Cardiac fibroblast (primary cell): ENCODE data around the gene TRAF2.

Experiments
- DNase-seq, 2 donors: peaks; one replicate each; pipeline versions ENCODE4 v3.0.0 to v3.0.0-alpha.2; 2010; ENCODE audit warnings: low read depth in 2 of 2
- H3K4me3 ChIP-seq, 2 donors: replicated peaks in 1 of 2; 1 replicate in 1 of 2; 2 replicates in 1 of 2; pipeline ENCODE4 v1.5.1; 2011; ENCODE audit warnings: low read depth in 2 of 2, low read length in 2 of 2, mild to moderate bottlenecking in 2 of 2, moderate library complexity in 1 of 2
- TF ChIP-seq, protein P1 (sequence below): IDR thresholded peaks from one replicate; pipeline ENCODE4 v1.5.1; 2011; ENCODE audit warnings: low read depth, mild to moderate bottlenecking, low read length, inconsistent platforms

TRAF2 gene

DNA sequence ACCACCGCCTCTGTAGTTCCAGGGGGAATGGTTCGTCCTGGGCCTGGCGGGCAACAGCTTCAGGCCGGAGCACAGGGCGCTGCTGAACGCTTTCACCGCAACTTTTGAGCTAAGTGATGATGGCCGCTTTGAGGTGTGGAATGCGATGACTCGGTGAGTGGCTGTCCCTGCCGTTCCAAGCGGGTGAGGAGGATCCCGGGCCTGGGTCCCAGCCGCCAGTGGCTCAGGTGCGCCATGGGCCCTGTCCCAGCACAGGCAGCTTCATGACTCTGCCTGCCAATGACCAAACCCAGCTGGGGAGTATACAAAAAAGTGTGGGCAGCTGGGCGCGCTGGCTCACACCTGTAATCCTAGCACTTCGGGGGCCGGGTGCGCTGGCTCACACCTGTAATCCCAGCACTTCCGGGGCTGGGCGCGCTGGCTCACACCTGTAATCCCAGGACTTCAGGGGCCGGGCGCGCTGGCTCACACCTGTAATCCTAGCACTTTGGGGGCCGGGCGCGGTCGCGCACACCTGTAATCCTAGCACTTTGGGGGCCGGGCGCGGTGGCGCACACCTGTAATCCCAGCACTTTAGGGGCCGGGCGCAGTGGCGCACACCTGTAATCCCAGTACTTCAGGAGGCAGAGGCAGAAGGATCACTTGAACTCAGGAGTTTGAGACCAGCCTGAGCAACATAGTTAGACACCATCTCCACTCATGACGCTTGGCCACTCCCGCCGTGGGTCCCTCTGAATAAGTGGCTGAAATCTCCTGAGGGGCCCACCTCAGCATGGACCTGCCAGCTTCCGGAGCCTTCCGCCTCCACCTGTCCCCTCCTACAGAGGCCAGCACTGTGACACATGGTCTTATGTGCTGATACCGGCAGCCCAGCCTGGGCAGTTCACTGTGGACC is 66.8 kb downstream of the TRAF2 start:
- H3K4me3 ChIP-seq = no peak overlapping the region
- TF ChIP-seq, protein P1, sequence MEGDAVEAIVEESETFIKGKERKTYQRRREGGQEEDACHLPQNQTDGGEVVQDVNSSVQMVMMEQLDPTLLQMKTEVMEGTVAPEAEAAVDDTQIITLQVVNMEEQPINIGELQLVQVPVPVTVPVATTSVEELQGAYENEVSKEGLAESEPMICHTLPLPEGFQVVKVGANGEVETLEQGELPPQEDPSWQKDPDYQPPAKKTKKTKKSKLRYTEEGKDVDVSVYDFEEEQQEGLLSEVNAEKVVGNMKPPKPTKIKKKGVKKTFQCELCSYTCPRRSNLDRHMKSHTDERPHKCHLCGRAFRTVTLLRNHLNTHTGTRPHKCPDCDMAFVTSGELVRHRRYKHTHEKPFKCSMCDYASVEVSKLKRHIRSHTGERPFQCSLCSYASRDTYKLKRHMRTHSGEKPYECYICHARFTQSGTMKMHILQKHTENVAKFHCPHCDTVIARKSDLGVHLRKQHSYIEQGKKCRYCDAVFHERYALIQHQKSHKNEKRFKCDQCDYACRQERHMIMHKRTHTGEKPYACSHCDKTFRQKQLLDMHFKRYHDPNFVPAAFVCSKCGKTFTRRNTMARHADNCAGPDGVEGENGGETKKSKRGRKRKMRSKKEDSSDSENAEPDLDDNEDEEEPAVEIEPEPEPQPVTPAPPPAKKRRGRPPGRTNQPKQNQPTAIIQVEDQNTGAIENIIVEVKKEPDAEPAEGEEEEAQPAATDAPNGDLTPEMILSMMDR = no peak
- DNase-seq = no peak

DNA sequence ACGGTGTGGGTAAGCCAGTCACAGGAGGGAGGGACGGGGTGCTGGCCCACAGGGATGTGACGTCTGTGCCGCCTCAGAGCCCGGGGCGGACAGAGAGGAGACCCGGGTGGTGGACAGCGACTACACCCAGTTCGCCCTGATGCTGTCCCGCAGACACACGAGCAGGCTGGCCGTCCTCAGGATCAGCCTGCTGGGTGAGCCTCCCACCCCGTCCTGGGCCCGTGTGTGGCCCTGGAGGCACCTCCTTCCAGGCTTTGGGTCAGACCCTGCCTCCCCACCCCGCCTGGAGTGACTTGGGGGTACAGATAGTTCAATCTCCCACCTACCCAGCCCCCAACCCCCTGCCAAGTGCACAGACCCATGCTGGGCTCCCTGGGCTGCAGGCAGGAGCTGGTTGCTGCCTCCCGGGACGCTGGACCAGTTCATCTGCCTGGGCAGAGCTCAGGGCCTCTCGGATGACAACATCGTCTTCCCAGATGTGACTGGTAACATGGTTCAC is 67.5 kb downstream of the TRAF2 start:
- no peak overlapping the region for H3K4me3 ChIP-seq
- no peak for DNase-seq
- TF ChIP-seq, protein P1 = no peak

DNA sequence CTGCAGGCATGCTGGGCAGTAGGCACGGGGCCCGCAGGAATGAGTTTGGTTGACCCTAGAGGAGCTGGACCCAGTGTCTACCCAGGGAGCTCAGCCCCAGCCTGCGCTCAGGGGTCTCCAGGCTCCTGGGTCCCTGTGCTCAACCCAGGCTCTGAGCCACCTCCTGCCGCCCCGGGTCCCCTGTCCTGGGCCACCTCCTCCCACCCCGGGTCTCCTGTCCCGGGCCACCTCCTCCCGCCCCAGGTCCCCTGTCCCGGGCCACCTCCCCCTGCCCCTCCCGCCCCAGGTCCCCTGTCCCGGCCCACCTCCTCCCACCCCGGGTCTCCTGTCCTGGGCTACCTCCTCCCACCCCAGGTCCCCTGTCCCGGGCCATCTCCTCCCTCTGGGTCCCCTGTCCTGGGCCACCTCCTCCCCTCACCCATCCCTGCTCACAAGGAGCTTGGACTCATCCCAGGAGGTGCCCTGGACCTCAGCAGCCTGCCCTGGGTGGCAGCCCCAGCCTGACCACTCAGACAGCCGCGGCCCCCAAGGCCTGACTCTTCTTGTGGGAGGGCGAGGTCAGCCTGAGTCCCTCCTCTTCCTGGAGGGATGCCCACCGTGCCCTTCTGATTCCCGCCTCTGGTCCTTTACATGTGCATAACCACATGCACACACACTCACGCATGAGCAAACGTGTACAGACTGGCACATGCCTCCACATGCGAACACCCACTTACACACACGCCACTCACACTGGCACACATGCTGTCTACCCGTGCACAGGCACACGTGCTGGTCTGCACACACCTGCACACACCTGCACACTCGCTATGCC is 68.2 kb downstream of the TRAF2 start:
- H3K4me3 ChIP-seq = no peak overlapping the region
- DNase-seq = no peak
- TF ChIP-seq, protein P1 = no peak

DNA sequence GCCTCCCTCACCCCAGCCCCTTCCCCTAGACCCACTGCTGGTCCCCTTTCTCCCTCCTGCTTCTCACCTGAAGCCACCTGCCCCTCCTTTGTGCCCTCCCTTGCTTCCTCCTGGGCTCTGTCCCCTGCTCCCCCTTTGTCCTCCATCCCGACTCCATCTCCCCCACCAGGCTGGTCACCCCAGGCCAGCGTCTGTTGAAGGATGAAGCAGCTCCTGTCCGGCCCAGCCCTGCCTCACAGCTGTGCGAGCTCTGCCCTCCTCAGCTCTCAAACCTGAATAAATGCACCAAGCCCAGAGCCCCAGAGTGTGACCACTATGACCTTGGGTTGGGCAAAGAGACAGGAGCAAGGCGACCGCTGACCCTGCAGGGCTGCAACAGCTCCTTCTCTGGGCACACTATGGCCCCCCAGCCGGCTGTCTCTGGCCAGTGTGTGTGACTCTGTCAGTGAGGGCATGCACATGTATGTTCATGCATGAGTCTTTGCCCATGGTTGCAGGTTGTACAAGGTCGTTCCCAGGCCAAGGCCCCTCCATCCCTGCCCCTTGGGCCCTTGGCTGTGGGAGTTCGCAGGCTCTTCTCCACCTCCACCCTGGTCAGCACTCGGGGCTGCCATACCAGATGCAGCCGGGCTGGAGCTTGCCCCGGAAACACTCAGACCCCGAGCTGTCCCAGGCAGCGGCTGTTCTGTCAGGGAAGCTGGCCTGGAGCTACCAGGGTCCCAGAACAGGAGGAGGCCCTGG is 69.1 kb downstream of the TRAF2 start:
- no peak for DNase-seq
- H3K4me3 ChIP-seq = no peak overlapping the region
- TF ChIP-seq, protein P1 = no peak

DNA sequence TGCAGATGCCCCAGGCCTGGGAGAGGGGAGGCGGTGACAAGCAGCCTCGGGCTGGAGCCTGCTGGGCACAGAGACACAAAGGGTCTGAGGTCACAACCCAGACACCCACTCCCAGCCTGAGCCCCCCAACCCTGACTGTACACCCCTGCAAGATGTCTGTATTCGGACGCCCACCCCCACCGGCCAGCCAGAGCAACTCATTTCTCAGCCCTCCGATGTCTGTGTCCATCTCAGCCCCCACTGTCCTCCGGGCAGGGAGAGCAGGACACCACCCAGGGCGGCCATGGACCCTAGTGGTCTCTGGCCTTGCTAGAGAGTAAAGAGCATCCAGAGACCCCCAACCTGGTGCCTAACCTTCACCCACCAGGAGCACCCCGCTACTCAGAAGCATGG is 69.6 kb downstream of the TRAF2 start:
- no peak overlapping the region for H3K4me3 ChIP-seq
- TF ChIP-seq, protein P1 = no peak
- DNase-seq = no peak

DNA sequence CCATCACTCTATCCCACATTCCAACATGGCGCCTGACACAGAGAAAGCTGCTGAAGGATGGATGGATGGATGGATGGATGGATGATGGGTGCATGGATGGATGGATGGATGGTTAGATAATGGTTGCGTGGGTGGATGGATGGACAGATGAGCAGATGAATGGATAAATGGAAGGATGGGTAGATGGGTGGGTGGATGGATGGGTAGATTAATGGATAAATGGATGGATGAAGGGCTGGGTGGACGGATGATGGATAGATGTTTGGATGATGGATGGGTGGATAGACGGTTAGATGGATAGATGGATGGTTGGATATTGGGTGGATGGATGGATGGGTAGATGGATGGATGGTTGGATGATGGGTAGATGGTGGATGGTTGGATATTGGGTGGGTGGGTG is 70.3 kb downstream of the TRAF2 start:
- H3K4me3 ChIP-seq = no peak overlapping the region
- TF ChIP-seq, protein P1 = no peak
- no peak for DNase-seq
